CD4-positive, alpha-beta T cell treated with Interleukin-4 for 1 hour (primary cell): ENCODE data around the gene LDHAL6B.
"Not testable (repeated sequence)": the region's sequence is repeated elsewhere in the genome, so short reads cannot be mapped to it uniquely, and the experiment has no call there.

Experiments used
- DNase-seq, 2 donors: peaks; one replicate each; pipeline ENCODE4 v3.0.0-alpha.2; 2020 to 2022

LDHAL6B gene

GRCh38 chr15:59206623-59207183, at the start of gene LDHAL6B:
LDHAL6B (plus strand) TSS chr15:59206843; CDS start chr15:59206941, 98 bp downstream.
- no peak for DNase-seq

- no peak for DNase-seq
Measured at GRCh38 chr15:59157396-59157795, 49.2 kb upstream of the LDHAL6B start.

- DNase-seq, result no peak
Measured at GRCh38 chr15:59157840-59158700, 48.6 kb upstream of the LDHAL6B start.

- DNase-seq, result no peak
Measured at GRCh38 chr15:59158701-59159034, 48.0 kb upstream of the LDHAL6B start.

GRCh38 chr15:59159210-59159609, 47.4 kb upstream of the LDHAL6B start:
- DNase-seq, result no peak

GRCh38 chr15:59160880-59161593, 45.6 kb upstream of the LDHAL6B start:
- DNase-seq, result no peak

GRCh38 chr15:59162080-59162479, 44.6 kb upstream of the LDHAL6B start:
- not testable (repeated sequence) for DNase-seq

- DNase-seq, result no peak
Measured at GRCh38 chr15:59165726-59166125, 40.9 kb upstream of the LDHAL6B start.

- DNase-seq, result no peak
Measured at GRCh38 chr15:59166166-59166565, 40.5 kb upstream of the LDHAL6B start.

- DNase-seq, result no peak
Measured at GRCh38 chr15:59166601-59167265, 39.9 kb upstream of the LDHAL6B start.

- DNase-seq, result no peak
Measured at GRCh38 chr15:59168536-59168935, 38.1 kb upstream of the LDHAL6B start.

GRCh38 chr15:59169251-59169708, 37.4 kb upstream of the LDHAL6B start:
- DNase-seq, result no peak

- DNase-seq, result no peak
Measured at GRCh38 chr15:59170295-59171066, 36.2 kb upstream of the LDHAL6B start.

- no peak for DNase-seq
Measured at GRCh38 chr15:59171067-59171397, 35.6 kb upstream of the LDHAL6B start.

GRCh38 chr15:59172289-59172901, 34.2 kb upstream of the LDHAL6B start:
- DNase-seq, result no peak

GRCh38 chr15:59173194-59173593, 33.4 kb upstream of the LDHAL6B start:
- DNase-seq, result no peak

- no peak for DNase-seq
Measured at GRCh38 chr15:59174151-59174834, 32.4 kb upstream of the LDHAL6B start.

GRCh38 chr15:59174835-59175831, 31.5 kb upstream of the LDHAL6B start:
- peak; percentile 25 to 58 for DNase-seq

GRCh38 chr15:59176653-59177316, 29.9 kb upstream of the LDHAL6B start:
- DNase-seq, result no peak

GRCh38 chr15:59177317-59177660, 29.4 kb upstream of the LDHAL6B start:
- DNase-seq, result peak; percentile 3 to 31
